Activated T-helper 17 cell treated with anti-CD3 and anti-CD28 coated beads, Interleukin-2, amount 50 U/mL, for 72 hours (primary cell): ENCODE results near the gene PTPRM. TPM values are rescaled to one million over a fixed set of nuclear protein-coding genes. Genes with fewer than 3 reads are reported as not detected.

Source experiments
- ATAC-seq: fragments of 150-1000 bp; cut with Tn5 transposase; replicated peaks from 2 replicates; pipeline ENCODE4 v1.10.0; 2021; ENCODE audit warnings: mild to moderate bottlenecking, moderate library complexity
- H3K27ac Mint-ChIP-seq: one replicate; pipeline ENCODE4 v1.8.0; 2022; ENCODE audit warnings: mixed read lengths
- H3K27me3 Mint-ChIP-seq: one replicate; pipeline ENCODE4 v1.8.0; 2022; ENCODE audit warnings: mixed read lengths
- H3K36me3 Mint-ChIP-seq: one replicate; pipeline ENCODE4 v1.8.0; 2022; ENCODE audit warnings: low read depth, mild to moderate bottlenecking, mixed read lengths
- H3K4me1 Mint-ChIP-seq: one replicate; pipeline ENCODE4 v1.8.0; 2022; ENCODE audit warnings: mixed read lengths
- H3K4me3 Mint-ChIP-seq: one replicate; pipeline ENCODE4 v1.8.0; 2022; ENCODE audit warnings: mild to moderate bottlenecking, mixed read lengths
- H3K9me3 Mint-ChIP-seq: one replicate; pipeline ENCODE4 v1.8.0; 2022; ENCODE audit warnings: mixed read lengths
- total RNA-seq, 2 donors: library from RNA; stranded (reverse); gene quantifications; one replicate each; pipeline ENCODE4 v1.2.3, GENCODE V29; 2022

PTPRM gene
- total RNA-seq, 2 donors from 2014 or later = 7.5 to 24.5 TPM

DNA sequence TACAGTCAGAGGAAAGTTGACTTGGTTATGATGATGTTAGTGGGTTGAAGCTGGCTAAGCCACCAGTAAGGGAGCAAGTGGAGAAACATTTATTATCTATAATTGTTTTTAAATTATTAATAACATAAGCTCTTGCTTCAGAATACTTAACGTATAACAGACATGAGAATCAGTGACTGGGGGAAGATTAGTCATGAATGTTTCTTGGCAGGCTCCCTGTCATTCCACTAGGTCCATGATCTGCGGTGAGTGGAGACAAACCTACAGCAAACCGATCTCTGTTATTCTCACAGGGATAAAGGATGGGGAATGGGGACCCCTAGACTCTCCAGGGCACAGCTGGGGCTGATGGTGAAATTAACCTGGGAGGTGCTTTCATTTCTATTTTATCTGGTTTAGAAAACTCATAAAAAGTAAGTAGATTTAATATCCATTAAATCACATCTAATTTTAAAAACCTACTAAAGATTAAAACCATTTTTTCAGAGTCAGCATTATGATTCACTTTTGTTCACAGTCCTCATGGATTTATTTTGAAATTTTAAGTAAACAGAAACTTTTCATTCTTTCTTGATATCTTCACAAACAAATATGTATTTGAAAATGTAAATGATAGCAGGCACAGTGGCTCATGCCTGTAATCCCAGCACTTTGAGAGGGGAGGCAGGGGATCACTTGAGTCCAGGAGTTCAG, 420.3 kb downstream of the PTPRM start:
- H3K4me3 Mint-ChIP-seq = no peak overlapping the region
- ATAC-seq = no peak

DNA sequence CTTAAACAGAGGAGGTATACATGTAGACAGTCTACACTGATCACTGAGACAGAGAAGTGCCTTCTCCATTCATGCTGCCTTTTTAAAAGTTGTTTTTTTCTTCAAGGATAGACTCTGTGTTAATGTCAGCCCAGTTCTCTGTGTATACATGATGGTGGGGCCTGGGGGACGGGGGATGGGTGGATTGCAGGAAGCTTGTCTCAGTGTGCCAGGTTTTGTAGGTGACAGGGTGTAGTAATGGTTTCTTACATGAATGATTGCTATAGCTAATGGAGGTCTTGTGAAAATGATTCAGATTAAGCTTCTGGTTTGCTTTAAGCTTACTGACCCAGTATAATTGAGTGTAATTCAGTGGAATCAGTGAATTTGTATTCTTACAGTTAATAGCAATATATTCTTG, 423.6 kb downstream of the PTPRM start:
- Mint-ChIP-seq H3K4me3 (no peak overlapping the region), H3K36me3 (no peaks in the 10 kb centered on the region), H3K27ac (no peak overlapping the region), H3K4me1 (no peaks in the 10 kb centered on the region), H3K9me3 (peaks cover 22% of the 10 kb centered on the region), H3K27me3 (no peaks in the 10 kb centered on the region)
- ATAC-seq = no peak

More for the DNA sequence above, 420.3 kb downstream of the PTPRM start:
- Mint-ChIP-seq H3K36me3 (no peaks in the 10 kb centered on the region), H3K27ac (no peak overlapping the region), H3K27me3 (no peaks in the 10 kb centered on the region), H3K4me1 (no peaks in the 10 kb centered on the region), H3K9me3 (peaks cover 12% of the 10 kb centered on the region)

DNA sequence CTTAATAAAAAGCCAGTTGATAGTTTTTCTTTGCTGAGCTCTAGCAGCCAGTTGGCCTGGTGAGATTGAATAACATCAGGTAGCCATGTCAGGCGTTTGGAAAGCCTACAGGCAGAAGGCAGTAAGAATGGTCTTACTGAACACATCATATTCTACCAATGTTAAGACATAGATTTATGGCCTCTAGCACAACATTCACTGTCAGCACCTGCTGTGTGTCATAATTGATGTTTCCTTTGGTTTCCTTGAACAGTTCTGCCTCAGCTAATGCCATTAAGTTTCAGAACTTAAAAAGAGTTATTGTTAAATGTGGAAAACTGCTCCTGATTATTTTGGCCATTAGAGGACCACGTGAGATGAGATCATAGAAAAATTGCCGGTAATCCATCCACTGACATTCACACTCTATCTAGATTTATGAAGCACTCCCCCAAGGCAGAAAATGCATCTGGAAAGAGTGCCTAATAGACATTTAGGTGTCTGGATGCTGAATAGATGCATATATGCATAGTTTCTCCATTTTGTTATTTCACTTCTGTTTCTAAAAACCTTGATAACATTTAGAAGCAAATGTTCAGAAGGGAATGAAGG, 434.7 kb downstream of the PTPRM start:
- Mint-ChIP-seq H3K27me3 (no peaks in the 10 kb centered on the region), H3K27ac (no peak overlapping the region), H3K4me1 (no peaks in the 10 kb centered on the region), H3K36me3 (no peaks in the 10 kb centered on the region), H3K4me3 (no peak overlapping the region), H3K9me3 (no peaks in the 10 kb centered on the region)
- no peak for ATAC-seq

DNA sequence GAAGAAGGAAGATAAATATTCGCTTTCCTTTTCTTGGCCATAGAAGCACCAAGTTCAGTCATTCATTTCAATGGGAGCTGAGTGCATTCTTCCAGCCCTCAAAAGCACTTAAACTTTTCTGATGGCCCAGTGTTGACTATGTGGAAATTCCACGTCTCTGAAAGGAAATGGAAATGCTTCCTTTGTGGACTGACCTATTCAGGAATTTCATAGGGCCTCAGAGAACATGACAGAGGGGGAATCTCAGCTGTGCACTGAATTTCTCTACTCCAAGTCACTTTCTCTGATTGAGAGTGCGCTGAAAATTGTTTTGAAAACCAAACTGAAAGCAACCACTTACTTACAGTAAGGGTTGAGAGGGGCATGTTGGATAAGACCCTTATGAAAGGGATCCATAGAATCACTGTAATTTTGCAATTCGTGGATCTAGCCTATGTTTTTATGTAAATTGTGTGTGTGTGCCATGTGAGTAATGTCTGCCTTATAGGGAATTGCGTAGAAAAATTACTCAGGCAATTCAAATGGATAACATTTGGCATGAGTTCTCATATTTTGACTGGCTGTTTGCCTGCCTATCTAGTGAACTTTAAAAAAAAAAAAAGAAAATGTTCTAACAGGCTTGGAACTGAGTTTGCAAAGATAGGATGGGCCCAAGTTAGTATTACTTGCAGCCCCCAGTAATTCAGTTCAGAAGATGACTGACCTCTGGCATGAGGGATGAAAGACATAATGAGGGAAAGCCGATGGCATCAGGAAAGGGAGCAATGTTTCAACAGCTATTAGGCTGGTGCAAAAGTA, 437.0 kb downstream of the PTPRM start:
- H3K4me1 Mint-ChIP-seq = no peaks in the 10 kb centered on the region
- H3K27me3 Mint-ChIP-seq = no peaks in the 10 kb centered on the region

DNA sequence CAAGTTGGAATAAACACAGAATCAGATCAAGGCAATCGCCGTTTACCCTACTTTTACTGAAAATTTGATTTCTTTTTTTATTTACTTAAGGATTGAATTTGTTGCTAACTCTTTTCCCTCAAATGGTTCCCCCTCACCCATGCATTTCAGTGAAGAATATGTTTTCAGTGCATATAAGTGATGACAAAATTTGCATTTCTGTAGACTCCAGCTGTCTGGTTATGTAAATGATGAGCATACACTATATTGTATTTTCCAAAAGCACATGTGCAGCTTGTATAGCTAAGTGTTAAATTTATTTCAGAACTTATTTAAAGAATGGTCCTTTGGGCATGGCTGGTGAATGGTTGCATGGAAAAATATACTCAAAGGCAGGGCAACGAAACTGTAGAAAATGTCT, 437.7 kb downstream of the PTPRM start:
- H3K9me3 Mint-ChIP-seq = no peaks in the 10 kb centered on the region
- no peak overlapping the region for H3K4me3 Mint-ChIP-seq
- ATAC-seq = no peak
- H3K27me3 Mint-ChIP-seq = no peaks in the 10 kb centered on the region
- H3K36me3 Mint-ChIP-seq = no peaks in the 10 kb centered on the region
- H3K4me1 Mint-ChIP-seq = no peaks in the 10 kb centered on the region
- no peak overlapping the region for H3K27ac Mint-ChIP-seq

More for the DNA sequence above, 437.0 kb downstream of the PTPRM start:
- Mint-ChIP-seq H3K9me3 (no peaks in the 10 kb centered on the region), H3K4me3 (no peak overlapping the region), H3K27ac (no peak overlapping the region), H3K36me3 (no peaks in the 10 kb centered on the region)
- ATAC-seq = no peak

DNA sequence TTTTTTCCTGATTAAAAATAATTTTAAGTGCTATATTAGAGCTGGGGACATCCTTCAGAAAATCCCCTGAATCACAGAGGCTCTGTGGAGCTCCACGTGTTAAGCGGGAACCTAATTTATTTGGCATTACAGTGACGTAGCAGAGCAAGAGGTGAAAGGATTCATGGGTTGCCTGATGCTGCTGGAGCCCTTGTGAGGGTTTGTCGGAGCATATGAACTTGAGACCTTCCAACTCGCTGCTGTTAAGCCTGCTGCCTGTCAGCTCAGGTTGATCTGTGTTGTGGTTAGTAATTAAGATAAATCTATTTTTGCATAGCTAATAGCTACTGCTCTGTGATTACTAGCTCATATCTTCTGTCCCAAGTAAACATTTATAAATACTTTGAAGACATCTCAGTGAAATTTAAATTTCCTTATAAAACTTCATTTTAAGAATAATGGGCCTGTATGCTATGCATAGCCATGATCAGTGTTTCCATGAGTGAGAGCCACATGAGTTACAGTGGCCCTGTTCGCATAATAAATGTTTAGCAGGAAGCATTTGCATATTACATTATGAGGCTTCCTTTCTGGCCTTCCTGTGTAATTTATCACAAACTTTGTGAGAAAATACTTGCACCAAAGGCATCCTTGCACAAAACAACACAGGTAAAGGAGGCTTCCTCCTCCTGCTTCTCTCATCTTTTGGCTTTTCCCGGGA, 438.9 kb downstream of the PTPRM start:
- H3K9me3 Mint-ChIP-seq = no peaks in the 10 kb centered on the region
- no peaks in the 10 kb centered on the region for H3K4me1 Mint-ChIP-seq
- no peaks in the 10 kb centered on the region for H3K36me3 Mint-ChIP-seq
- H3K27me3 Mint-ChIP-seq = no peaks in the 10 kb centered on the region
- ATAC-seq = no peak
- H3K4me3 Mint-ChIP-seq = no peak overlapping the region
- no peak overlapping the region for H3K27ac Mint-ChIP-seq

DNA sequence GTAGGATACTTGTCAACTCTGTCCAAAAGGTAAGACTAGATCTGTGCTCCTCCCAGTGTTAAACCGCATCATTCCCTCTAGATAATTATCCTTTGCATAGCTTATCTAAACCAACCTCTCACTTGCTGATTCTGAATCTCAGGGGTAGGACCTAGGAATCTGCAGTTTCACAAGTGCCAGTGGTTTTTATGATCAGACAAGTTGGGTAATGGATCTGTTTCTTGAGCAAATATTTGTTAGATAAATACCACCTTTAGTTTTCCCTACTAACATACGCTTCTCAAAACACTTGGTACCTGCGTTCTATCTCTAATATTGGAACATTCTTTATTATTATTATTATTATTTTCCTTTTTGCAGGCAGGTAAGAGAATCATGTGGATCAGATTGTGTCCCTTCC, 439.9 kb downstream of the PTPRM start:
- ATAC-seq = no peak
- H3K27ac Mint-ChIP-seq = no peak overlapping the region
- no peaks in the 10 kb centered on the region for H3K9me3 Mint-ChIP-seq
- no peaks in the 10 kb centered on the region for H3K4me1 Mint-ChIP-seq
- H3K36me3 Mint-ChIP-seq = no peaks in the 10 kb centered on the region
- H3K4me3 Mint-ChIP-seq = no peak overlapping the region
- no peaks in the 10 kb centered on the region for H3K27me3 Mint-ChIP-seq

DNA sequence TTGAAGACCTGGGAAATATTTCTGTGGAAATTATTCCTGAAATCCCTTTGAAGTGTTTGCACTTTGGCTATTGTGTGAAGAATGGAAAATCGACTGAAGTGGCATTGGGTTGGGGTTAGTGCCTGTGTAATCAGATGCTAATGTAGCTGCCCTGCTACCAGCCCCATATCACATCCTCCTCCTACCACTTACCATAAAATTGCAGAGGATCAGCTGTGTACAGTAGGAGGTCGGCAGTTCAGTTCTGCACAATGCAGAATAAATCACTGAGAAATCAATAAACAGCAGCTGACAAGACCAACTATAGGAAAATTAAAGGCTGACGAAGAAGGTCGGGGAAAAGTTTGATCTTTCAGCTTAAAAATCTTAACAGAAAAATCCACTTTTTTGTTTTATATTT, 440.9 kb downstream of the PTPRM start:
- Mint-ChIP-seq H3K4me3 (no peak overlapping the region), H3K4me1 (no peaks in the 10 kb centered on the region), H3K9me3 (no peaks in the 10 kb centered on the region), H3K27me3 (no peaks in the 10 kb centered on the region), H3K36me3 (no peaks in the 10 kb centered on the region), H3K27ac (no peak overlapping the region)
- no peak for ATAC-seq

DNA sequence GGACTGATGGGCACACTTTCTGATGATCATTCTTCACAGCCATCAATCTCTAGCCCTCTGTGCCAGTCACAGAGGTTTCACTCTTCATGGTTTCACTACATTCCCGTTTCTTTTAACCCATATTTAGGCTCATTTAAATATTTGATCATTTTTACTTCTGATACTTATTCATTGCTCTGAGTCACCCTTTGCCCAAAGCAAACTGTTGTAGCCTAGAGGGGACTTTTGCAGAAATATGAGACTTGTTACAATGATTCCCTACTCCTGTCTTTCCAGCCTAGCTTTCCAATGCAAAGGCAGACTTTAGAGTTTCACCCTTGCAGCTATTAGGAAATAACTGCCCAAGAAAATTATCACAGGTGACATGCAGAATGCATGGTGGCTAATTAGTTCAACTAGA, 444.2 kb downstream of the PTPRM start:
- Mint-ChIP-seq H3K36me3 (no peaks in the 10 kb centered on the region), H3K9me3 (no peaks in the 10 kb centered on the region), H3K4me1 (no peaks in the 10 kb centered on the region), H3K27me3 (no peaks in the 10 kb centered on the region), H3K4me3 (no peak overlapping the region), H3K27ac (no peak overlapping the region)
- ATAC-seq = no peak

DNA sequence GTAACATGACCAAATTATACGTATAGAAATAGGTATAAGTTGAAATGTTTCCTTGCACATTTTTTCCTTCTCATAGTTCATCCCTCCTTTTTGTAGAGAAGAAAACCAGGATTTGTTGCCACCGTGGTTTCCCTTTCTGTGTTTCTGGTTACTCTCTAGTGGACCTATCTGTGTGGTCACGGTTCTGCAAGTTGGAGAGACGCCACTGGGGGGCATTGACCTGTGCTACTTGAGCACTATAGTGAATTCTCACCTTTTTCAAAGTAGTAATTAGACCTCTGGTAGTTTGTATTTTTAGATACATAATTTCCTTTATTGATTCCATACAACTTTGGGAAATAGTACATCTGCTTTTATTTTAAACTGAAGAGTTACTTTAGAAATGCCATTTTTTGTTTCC, 444.8 kb downstream of the PTPRM start:
- no peak for ATAC-seq
- H3K27ac Mint-ChIP-seq = no peak overlapping the region
- no peak overlapping the region for H3K4me3 Mint-ChIP-seq
- H3K36me3 Mint-ChIP-seq = no peaks in the 10 kb centered on the region
- H3K4me1 Mint-ChIP-seq = no peaks in the 10 kb centered on the region
- H3K9me3 Mint-ChIP-seq = no peaks in the 10 kb centered on the region
- H3K27me3 Mint-ChIP-seq = no peaks in the 10 kb centered on the region

DNA sequence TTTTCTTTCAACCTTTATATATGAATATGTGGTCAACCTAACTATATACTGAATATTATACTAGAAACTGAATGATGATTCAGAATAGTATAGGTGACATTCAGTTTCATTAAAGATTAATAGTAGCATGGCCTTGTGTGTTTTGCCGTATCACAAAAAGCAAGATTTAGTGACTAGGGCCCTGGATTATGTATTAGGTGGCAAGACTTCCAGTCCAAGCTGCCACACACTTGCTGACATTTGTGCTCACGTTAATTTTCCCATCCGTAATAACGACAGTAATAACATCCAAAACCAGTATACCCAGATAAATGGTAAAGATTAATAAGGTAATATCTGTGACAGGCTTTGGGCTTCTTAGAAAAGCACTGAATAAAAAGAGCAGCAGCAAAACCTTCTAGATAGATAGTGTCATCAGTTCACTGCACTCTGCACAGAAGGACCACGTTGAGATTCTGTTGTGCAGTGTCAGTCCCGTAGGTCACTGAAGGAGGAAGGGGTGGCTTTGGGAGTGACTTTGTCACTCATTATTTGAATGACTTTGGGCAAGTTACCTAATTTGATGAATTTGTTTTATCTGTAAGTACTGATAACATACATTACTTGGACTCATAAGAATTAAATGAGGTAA, 451.7 kb downstream of the PTPRM start:
- H3K4me1 Mint-ChIP-seq = no peaks in the 10 kb centered on the region
- no peak overlapping the region for H3K4me3 Mint-ChIP-seq
- no peak overlapping the region for H3K27ac Mint-ChIP-seq
- no peaks in the 10 kb centered on the region for H3K36me3 Mint-ChIP-seq
- no peak for ATAC-seq
- H3K27me3 Mint-ChIP-seq = no peaks in the 10 kb centered on the region
- H3K9me3 Mint-ChIP-seq = peaks cover 5% of the 10 kb centered on the region

DNA sequence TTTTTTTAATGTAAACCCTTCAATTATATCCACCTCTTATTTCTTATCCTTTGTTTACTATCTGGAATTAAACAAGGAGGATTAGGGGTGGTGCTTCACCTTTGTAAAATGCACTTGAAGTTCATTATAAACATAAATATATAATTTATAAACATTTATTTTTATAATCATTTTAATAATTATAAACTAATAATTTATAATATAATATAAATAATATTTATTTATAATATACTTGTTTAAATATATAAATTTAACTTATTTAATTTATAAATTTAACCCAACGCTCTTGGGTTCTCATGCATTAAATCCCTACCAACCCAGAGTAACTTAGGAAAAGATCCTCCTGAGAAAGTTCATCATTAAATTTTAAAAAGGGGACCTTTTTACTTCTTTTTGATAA, 452.5 kb downstream of the PTPRM start:
- Mint-ChIP-seq H3K27me3 (no peaks in the 10 kb centered on the region), H3K27ac (no peak overlapping the region), H3K4me1 (no peaks in the 10 kb centered on the region), H3K4me3 (no peak overlapping the region), H3K36me3 (no peaks in the 10 kb centered on the region), H3K9me3 (peaks cover 7% of the 10 kb centered on the region)
- no peak for ATAC-seq

DNA sequence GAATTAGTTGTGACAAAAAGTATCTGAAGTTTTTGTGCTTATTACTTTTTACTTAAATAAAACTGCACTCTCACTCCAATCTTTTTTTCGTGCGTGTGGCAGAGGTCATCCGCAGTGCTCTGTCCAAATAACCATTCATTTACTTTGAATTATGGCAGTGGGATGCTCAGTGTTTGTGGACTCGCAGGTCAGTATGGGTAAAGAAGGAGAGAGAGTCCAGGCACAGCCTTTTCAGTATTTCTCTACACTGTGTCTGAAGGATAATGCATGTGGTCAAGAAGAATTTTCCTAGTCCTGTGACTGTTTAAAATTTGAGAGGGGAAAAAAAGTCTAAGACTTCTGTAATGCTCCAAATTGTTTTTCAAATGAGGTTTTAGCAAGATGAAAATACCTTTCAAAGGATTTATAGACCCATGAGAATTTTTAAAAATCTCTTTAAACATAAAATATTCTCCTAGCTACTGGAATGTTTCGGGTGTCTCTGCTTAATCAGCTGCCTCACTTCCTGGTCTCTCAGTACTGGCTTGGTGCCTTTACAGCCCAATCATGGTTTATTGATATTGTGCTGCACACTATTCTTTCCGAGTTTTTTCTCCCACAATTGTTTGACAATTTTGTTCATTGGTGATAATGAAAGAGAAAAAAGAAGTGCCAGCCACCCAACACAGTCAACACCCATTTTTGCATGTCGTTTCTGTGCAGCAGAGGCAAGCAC, 453.2 kb downstream of the PTPRM start:
- no peaks in the 10 kb centered on the region for H3K4me1 Mint-ChIP-seq
- no peaks in the 10 kb centered on the region for H3K27me3 Mint-ChIP-seq
- peaks cover 7% of the 10 kb centered on the region for H3K9me3 Mint-ChIP-seq
- H3K36me3 Mint-ChIP-seq = no peaks in the 10 kb centered on the region
- ATAC-seq = no peak
- no peak overlapping the region for H3K27ac Mint-ChIP-seq
- no peak overlapping the region for H3K4me3 Mint-ChIP-seq

DNA sequence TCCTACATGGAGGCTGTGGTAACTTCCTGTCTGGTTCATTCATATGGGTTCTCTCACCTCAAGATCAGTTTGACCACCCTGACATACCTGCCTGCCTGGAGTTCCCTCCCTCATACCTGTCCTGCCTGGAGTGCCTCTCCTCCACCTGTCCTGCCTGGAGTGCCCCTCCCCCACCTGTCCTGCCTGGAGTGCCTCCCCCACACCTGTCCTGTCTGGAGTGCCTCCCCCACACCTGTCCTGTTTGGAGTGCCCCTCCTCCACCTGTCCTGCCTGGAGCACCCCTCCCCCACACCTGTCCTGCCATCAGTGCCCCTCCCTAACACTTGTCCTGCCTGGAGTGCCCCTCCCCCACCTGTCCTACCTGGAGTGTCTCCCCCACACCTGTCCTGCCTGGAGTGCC, 461.9 kb downstream of the PTPRM start:
- H3K9me3 Mint-ChIP-seq = peaks cover 10% of the 10 kb centered on the region
- H3K36me3 Mint-ChIP-seq = no peaks in the 10 kb centered on the region
- H3K27ac Mint-ChIP-seq = no peak overlapping the region

More for the DNA sequence above, 461.9 kb downstream of the PTPRM start:
- peaks cover 9% of the 10 kb centered on the region for H3K4me1 Mint-ChIP-seq
- no peak overlapping the region for H3K4me3 Mint-ChIP-seq
- no peak for ATAC-seq
- H3K27me3 Mint-ChIP-seq = no peaks in the 10 kb centered on the region
